Measurements from ENCODE around the gene CELF2. TPM values are rescaled to one million over a fixed set of nuclear protein-coding genes. Genes with fewer than 3 reads are reported as not detected.

Gene CELF2
- total RNA-seq, 1 donor: 21.9 TPM

- no peak for DNase-seq (ENCODE audit: low read depth)
- no peak for TF ChIP-seq CTCF (IDR thresholded peaks at IDR 0.05; ENCODE audit: insufficient read depth, low read length)
These were observed 229.2 kb downstream of the CELF2 start for GRCh38 chr10:11246752-11247467.

GRCh38 chr10:11249152-11249807, 231.6 kb downstream of the CELF2 start:
- no peak overlapping the region for H3K4me3 ChIP-seq (ENCODE audit: low read depth, low read length)
- DNase-seq (ENCODE audit: low read depth): no peak
- no peak for TF ChIP-seq CTCF (IDR thresholded peaks at IDR 0.05; ENCODE audit: insufficient read depth, low read length)

More at GRCh38 chr10:11246752-11247467, 229.2 kb downstream of the CELF2 start:
- no peak overlapping the region for H3K4me3 ChIP-seq (ENCODE audit: low read depth, low read length)

- H3K4me3 ChIP-seq (ENCODE audit: low read depth, low read length): no peak overlapping the region
- no peak for TF ChIP-seq CTCF (IDR thresholded peaks at IDR 0.05; ENCODE audit: insufficient read depth, low read length)
These were observed 232.1 kb downstream of the CELF2 start for GRCh38 chr10:11249808-11250195.

GRCh38 chr10:11250304-11250703, 232.6 kb downstream of the CELF2 start:
- H3K4me3 ChIP-seq (ENCODE audit: low read depth, low read length): no peak overlapping the region
- no peak for TF ChIP-seq CTCF (IDR thresholded peaks at IDR 0.05; ENCODE audit: insufficient read depth, low read length)
- DNase-seq (ENCODE audit: low read depth): no peak

More at GRCh38 chr10:11249808-11250195, 232.1 kb downstream of the CELF2 start:
- DNase-seq (ENCODE audit: low read depth): no peak

- H3K4me3 ChIP-seq (ENCODE audit: low read depth, low read length): no peak overlapping the region
- TF ChIP-seq CTCF (IDR thresholded peaks at IDR 0.05; ENCODE audit: insufficient read depth, low read length): no peak
- DNase-seq (ENCODE audit: low read depth): no peak
These were observed 235.2 kb downstream of the CELF2 start for GRCh38 chr10:11252887-11253286.

- H3K4me3 ChIP-seq (ENCODE audit: low read depth, low read length): no peak overlapping the region
- TF ChIP-seq CTCF (IDR thresholded peaks at IDR 0.05; ENCODE audit: insufficient read depth, low read length): no peak
- DNase-seq (ENCODE audit: low read depth): no peak
These were observed 235.8 kb downstream of the CELF2 start for GRCh38 chr10:11253385-11254002.

All from fibroblast of the aortic adventitia (primary cell).